Endothelial cell of umbilical vein (primary cell): ENCODE measurements around the gene OLFML2A. TPM values are rescaled to one million over a fixed set of nuclear protein-coding genes. Genes with fewer than 3 reads are reported as not detected.

Source experiments
- BruUV-seq: library from RNA; stranded (reverse); fragments of 400-500 nt; replicated peaks from 2 replicates; lab custom pipeline; 2021; lab: Mats Ljungman, UMichigan
- CTCF ChIA-PET: fragments of 300-600, 350-600 bp; sonication (Branson Sonifier 250); formaldehyde crosslinking; loops from one replicate; lab custom pipeline; 2021; ENCODE audit warnings: antibody characterized with exemption, inconsistent platforms; lab: Charles Lee
- POLR2A ChIA-PET: fragments of 300-600, 350-600 bp; sonication (Branson Sonifier 250); formaldehyde crosslinking; loops from one replicate; lab custom pipeline; 2021; ENCODE audit warnings: antibody characterized with exemption, inconsistent platforms; lab: Charles Lee
- DNase-seq: peaks from one replicate; pipeline ENCODE4 v3.0.0-alpha.2; 2011; ENCODE audit warnings: low read depth, low spot score
- FAIRE-seq: peaks from 2 replicates; lab custom pipeline; 2011; peaks lifted over from hg19 to GRCh38; lab: Jason Lieb, UNC
- H2AFZ ChIP-seq: 2 replicates; pipeline ENCODE4 v1.6.0; 2012; ENCODE audit warnings: low read depth, low read length, control low read depth, inconsistent platforms
- H3K27ac ChIP-seq: 2 replicates; pipeline ENCODE4 v1.5.1; 2011; ENCODE audit warnings: low read depth, mild to moderate bottlenecking, control low read depth, low read length, moderate library complexity; ENCODE audit not compliant: insufficient read depth
- H3K27me3 ChIP-seq, 2 experiments: 2 replicates each; pipeline versions ENCODE4 v1.6.0 to v1.6.1; 2011; ENCODE audit warnings: low read length in 2 of 2, mixed read lengths in 1 of 2; ENCODE audit not compliant: control insufficient read depth in 2 of 2, insufficient read depth in 2 of 2
- H3K36me3 ChIP-seq, 2 experiments: 2 replicates in 1 of 2; 3 replicates in 1 of 2; pipeline ENCODE4 v1.5.1; 2011; ENCODE audit warnings: low read length in 2 of 2, mild to moderate bottlenecking in 1 of 2, moderate library complexity in 1 of 2; ENCODE audit not compliant: control insufficient read depth in 2 of 2, insufficient read depth in 2 of 2; ENCODE audit errors: extremely low read depth in 1 of 2
- H3K4me1 ChIP-seq: 3 replicates; pipeline ENCODE4 v1.5.1; 2011; ENCODE audit warnings: mild to moderate bottlenecking, low read length; ENCODE audit not compliant: control insufficient read depth, insufficient read depth; ENCODE audit errors: extremely low read depth
- H3K4me2 ChIP-seq: 2 replicates; pipeline ENCODE4 v1.6.1; 2011; ENCODE audit warnings: low read length, control low read depth, mixed read lengths; ENCODE audit not compliant: insufficient read depth
- H3K4me3 ChIP-seq, 3 experiments: fragments of 200-600 bp in 1 of 3; sonication (generic), shearing (Covaris generic) in 1 of 3; replicated peaks in 1 of 3; 2 replicates each; pipeline ENCODE4 v1.5.1; 2011 to 2016; ENCODE audit warnings: control low read depth in 3 of 3, low read length in 3 of 3, mild to moderate bottlenecking in 2 of 3, inconsistent platforms in 1 of 3, low read depth in 1 of 3, moderate library complexity in 1 of 3; ENCODE audit not compliant: insufficient read depth in 1 of 3
- H3K79me2 ChIP-seq: 2 replicates; pipeline ENCODE4 v1.6.0; 2012; ENCODE audit warnings: low read length, inconsistent platforms; ENCODE audit not compliant: control insufficient read depth, insufficient read depth
- H3K9ac ChIP-seq: replicated peaks from 2 replicates; pipeline ENCODE3; 2011; ENCODE audit warnings: low read length, control low read depth; ENCODE audit not compliant: insufficient read depth; ENCODE audit errors: extremely low read depth
- H3K9me1 ChIP-seq: replicated peaks from 3 replicates; pipeline ENCODE4 v1.6.0; 2011; ENCODE audit warnings: mild to moderate bottlenecking, low read length; ENCODE audit not compliant: control insufficient read depth, insufficient read depth; ENCODE audit errors: extremely low read depth
- H3K9me3 ChIP-seq: replicated peaks from 2 replicates; pipeline ENCODE4 v1.5.1; 2012; ENCODE audit warnings: low read length, inconsistent platforms; ENCODE audit not compliant: control insufficient read depth, insufficient read depth
- H4K20me1 ChIP-seq: replicated peaks from 2 replicates; pipeline ENCODE3; 2011; ENCODE audit warnings: mild to moderate bottlenecking, low read length; ENCODE audit not compliant: control insufficient read depth, insufficient read depth; ENCODE audit errors: extremely low read depth
- EZH2 ChIP-seq: IDR thresholded peaks from 2 replicates; pipeline ENCODE4 v1.6.1; 2012; ENCODE audit warnings: borderline replicate concordance, low read depth, mild to moderate bottlenecking, moderate library complexity, low read length, inconsistent platforms; ENCODE audit not compliant: severe bottlenecking
- FOS ChIP-seq: IDR thresholded peaks from 2 replicates; pipeline ENCODE4 v1.6.1; 2011; ENCODE audit warnings: mild to moderate bottlenecking, low read length, moderate library complexity, borderline replicate concordance; ENCODE audit not compliant: insufficient read depth
- GATA2 ChIP-seq: IDR thresholded peaks from 2 replicates; pipeline ENCODE4 v1.7.0; 2011; ENCODE audit warnings: low read depth, mild to moderate bottlenecking, moderate library complexity, mixed read lengths, low read length; ENCODE audit not compliant: insufficient read length, insufficient read depth
- JUN ChIP-seq: IDR thresholded peaks from 2 replicates; pipeline ENCODE4 v1.6.1; 2011; ENCODE audit warnings: borderline replicate concordance, low read depth; ENCODE audit not compliant: insufficient read length, insufficient read depth
- MYC ChIP-seq: IDR thresholded peaks from one replicate; pipeline ENCODE4 v1.6.1; 2011; ENCODE audit warnings: mild to moderate bottlenecking, low read depth, low read length
- POLR2A ChIP-seq: IDR thresholded peaks from 2 replicates; pipeline ENCODE4 v1.6.1; 2012; ENCODE audit warnings: low read depth, mild to moderate bottlenecking, control low read depth, low read length
- POLR2AphosphoS5 ChIP-seq: IDR thresholded peaks from 2 replicates; pipeline ENCODE4 v1.6.1; 2012; ENCODE audit warnings: low read depth, mild to moderate bottlenecking, control low read depth, low read length, moderate library complexity; ENCODE audit not compliant: insufficient read depth
- dilution Hi-C: fragments of 300-500 bp; cut with MboI; formaldehyde crosslinking; loops from one replicate; pipeline ENCODE4 v1.15.0; 2019; ENCODE audit warnings: low sequenced_read_pairs; ENCODE audit not compliant: extremely low pct_ligation_motif_present
- intact Hi-C: fragments of 100-400 bp; cut with micrococcal nuclease; formaldehyde crosslinking; loops from one replicate; pipeline ENCODE4 v1.10.0; 2022
- polyA plus RNA-seq, 4 experiments: library from polyadenylated mRNA; depleted of rRNA in 3 of 4; stranded (reverse) in 3 of 4; unstranded in 1 of 4; fragments of >200 nt; gene quantifications; 2 replicates each; pipeline versions ENCODE4 v1.2.1 to v1.2.3, GENCODE V29; 2011 to 2012; ENCODE audit warnings: missing spikeins in 1 of 4
- total RNA-seq: library from RNA; stranded (reverse); gene quantifications from 2 replicates; pipeline ENCODE4 v1.2.3, GENCODE V29; 2021
- TF ChIP-seq, protein P1 (sequence below): IDR thresholded peaks from 2 replicates; pipeline ENCODE4 v1.6.1; 2011; ENCODE audit not compliant: insufficient read depth, insufficient read length
- TF ChIP-seq, protein P2 (sequence below), 2 donors: IDR thresholded peaks; 1 replicate in 1 of 2; 2 replicates in 1 of 2; pipeline ENCODE4 v1.5.1; 2011; ENCODE audit warnings: low read length in 2 of 2, mild to moderate bottlenecking in 2 of 2, moderate library complexity in 2 of 2, control low read depth in 1 of 2, inconsistent platforms in 1 of 2, low read depth in 1 of 2; ENCODE audit not compliant: insufficient read depth in 1 of 2; ENCODE audit errors: extremely low read depth in 1 of 2

Gene OLFML2A
- total and polyA plus RNA-seq, 2 donors (not counting 3 experiments of a cell fraction or from before 2014, with no cell fraction given) = 0.92 to 1.1 TPM

DNA sequence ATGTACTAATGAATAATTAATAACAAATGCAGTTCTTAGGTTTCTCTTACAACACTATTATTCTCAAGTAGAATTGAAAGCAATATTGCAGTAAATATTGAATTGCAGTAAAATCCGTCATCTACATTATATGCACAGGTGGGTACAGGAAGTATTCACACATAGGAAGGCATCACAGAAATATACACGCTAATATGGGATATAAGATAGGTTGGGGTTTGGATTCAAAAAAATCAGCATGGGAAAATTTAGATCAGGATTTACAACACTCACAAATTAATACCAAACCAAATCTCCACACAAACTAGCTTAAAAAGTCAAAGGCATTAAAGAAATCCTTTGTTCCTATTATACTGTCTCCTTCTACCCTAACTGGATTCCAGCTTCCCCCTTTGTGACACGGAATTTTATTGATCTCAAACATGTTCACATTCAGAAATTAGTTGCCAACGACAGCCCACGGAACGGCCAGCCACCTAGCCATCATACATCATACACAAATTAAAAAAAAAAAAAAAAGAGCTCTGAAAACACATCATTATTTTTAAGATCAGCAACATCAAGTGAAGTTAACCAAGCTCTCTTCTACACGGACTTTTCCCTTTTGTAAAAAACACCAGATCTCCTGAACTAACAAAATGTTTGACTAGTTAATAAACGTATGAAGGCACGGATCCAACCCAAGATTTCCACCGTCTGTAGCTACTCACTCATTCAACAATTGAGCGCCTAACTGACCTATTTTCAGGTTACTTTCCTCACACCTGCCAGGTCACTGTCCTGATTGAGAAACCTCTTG is 8.0 kb upstream of the OLFML2A start:
- Histone ChIP-seq H3K36me3 (no peaks in the 10 kb centered on the region), H2AFZ (no peak overlapping the region), H3K9me3 (no peaks in the 10 kb centered on the region), H3K9me1 (no peaks in the 10 kb centered on the region), H3K4me3 (no peak overlapping the region), H3K9ac (no peak overlapping the region), H3K27me3 (peaks cover 41 to 61% of the 10 kb centered on the region in 2 experiments), H3K27ac (no peak overlapping the region), H4K20me1 (peaks cover 2% of the 10 kb centered on the region), H3K79me2 (no peaks in the 10 kb centered on the region), H3K4me1 (peaks cover 10% of the 10 kb centered on the region), H3K4me2 (no peak overlapping the region)
- no peak for FAIRE-seq
- intact Hi-C loops = loop anchor here (1.0 to 5.0 kb wide), 2 partner anchors 152 to 217 kb away; no protein-coding TSS in a partner anchor
- dilution Hi-C loops = no loop called here
- TF ChIP-seq JUN (no peak), EZH2 (no peak), FOS (no peak), MYC (no peak), POLR2AphosphoS5 (no peak), POLR2A (no peak), GATA2 (no peak)
- TF ChIP-seq, protein P1, sequence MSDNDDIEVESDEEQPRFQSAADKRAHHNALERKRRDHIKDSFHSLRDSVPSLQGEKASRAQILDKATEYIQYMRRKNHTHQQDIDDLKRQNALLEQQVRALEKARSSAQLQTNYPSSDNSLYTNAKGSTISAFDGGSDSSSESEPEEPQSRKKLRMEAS = no peak
- TF ChIP-seq, protein P2, sequence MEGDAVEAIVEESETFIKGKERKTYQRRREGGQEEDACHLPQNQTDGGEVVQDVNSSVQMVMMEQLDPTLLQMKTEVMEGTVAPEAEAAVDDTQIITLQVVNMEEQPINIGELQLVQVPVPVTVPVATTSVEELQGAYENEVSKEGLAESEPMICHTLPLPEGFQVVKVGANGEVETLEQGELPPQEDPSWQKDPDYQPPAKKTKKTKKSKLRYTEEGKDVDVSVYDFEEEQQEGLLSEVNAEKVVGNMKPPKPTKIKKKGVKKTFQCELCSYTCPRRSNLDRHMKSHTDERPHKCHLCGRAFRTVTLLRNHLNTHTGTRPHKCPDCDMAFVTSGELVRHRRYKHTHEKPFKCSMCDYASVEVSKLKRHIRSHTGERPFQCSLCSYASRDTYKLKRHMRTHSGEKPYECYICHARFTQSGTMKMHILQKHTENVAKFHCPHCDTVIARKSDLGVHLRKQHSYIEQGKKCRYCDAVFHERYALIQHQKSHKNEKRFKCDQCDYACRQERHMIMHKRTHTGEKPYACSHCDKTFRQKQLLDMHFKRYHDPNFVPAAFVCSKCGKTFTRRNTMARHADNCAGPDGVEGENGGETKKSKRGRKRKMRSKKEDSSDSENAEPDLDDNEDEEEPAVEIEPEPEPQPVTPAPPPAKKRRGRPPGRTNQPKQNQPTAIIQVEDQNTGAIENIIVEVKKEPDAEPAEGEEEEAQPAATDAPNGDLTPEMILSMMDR (IDR thresholded peaks at IDR 0.05; ENCODE audit: extremely low read depth in 1 of 2, insufficient read depth in 1 of 2, low read depth in 1 of 2, low read length in 2 of 2) = no peak
- DNase-seq = peak; percentile 69
- BruUV-seq = no TSS peak
- CTCF ChIA-PET = interaction anchor here (0.7 to 2.0 kb wide), 5 partner anchors 82 to 232 kb away, joined by 3 to 8 read pairs (median 4); partner anchors contain the start of gene WDR38
- POLR2A ChIA-PET = no interaction called here
